ENCODE results near the gene HYCC2.

- TF ChIP-seq CTCF (optimal IDR thresholded peaks at IDR 0.05 in 1 of 3, IDR thresholded peaks at IDR 0.05 in 1 of 3, conservative IDR thresholded peaks at IDR 0.05 in 1 of 3; ENCODE audit: extremely low read depth in 1 of 3, insufficient read depth in 2 of 3, low read length in 3 of 3) (no peak), EZH2 (IDR thresholded peaks at IDR 0.05; ENCODE audit: low read length) (no peak)
Observed at GRCh38 chr2:201093573-201093972, 22.1 kb upstream of the HYCC2 start.
